Fibroblast of lung (primary cell): ENCODE data around the gene RAPH1. TPM values are rescaled to one million over a fixed set of nuclear protein-coding genes. Genes with fewer than 3 reads are reported as not detected.

ENCODE experiments used
- DNase-seq, 2 donors: peaks; one replicate each; pipeline versions ENCODE4 v3.0.0 to v3.0.0-alpha.2; 2010; ENCODE audit warnings: low read depth in 2 of 2
- H2AFZ ChIP-seq: 2 replicates; pipeline ENCODE4 v1.5.1; 2012; ENCODE audit warnings: low read length, control low read depth, inconsistent platforms
- H3K27ac ChIP-seq: 2 replicates; pipeline ENCODE4 v1.5.1; 2011; ENCODE audit warnings: low read length, control low read depth; ENCODE audit not compliant: insufficient read depth
- H3K27me3 ChIP-seq: 2 replicates; pipeline ENCODE4 v1.5.1; 2011; ENCODE audit warnings: mild to moderate bottlenecking, low read length; ENCODE audit not compliant: control insufficient read depth, insufficient read depth
- H3K36me3 ChIP-seq: 2 replicates; pipeline ENCODE4 v1.5.1; 2011; ENCODE audit warnings: low read length; ENCODE audit not compliant: control insufficient read depth, insufficient read depth
- H3K4me1 ChIP-seq: 2 replicates; pipeline ENCODE4 v1.5.1; 2011; ENCODE audit warnings: low read length; ENCODE audit not compliant: control insufficient read depth, insufficient read depth; ENCODE audit errors: extremely low read depth
- H3K4me2 ChIP-seq: 2 replicates; pipeline ENCODE4 v1.5.1; 2011; ENCODE audit warnings: low read length, control low read depth; ENCODE audit not compliant: insufficient read depth; ENCODE audit errors: extremely low read depth
- H3K4me3 ChIP-seq, 4 experiments: fragments of 200-600 bp in 1 of 4; sonication (generic) in 1 of 4; replicated peaks in 1 of 4; 2 replicates each; pipeline ENCODE4 v1.5.1; 2011 to 2016; ENCODE audit warnings: low read length in 4 of 4, low read depth in 3 of 4, mild to moderate bottlenecking in 3 of 4, control low read depth in 2 of 4, inconsistent platforms in 1 of 4, mixed read lengths in 1 of 4; ENCODE audit not compliant: insufficient read depth in 1 of 4; ENCODE audit errors: control extremely low read depth in 1 of 4
- H3K79me2 ChIP-seq: 2 replicates; pipeline ENCODE4 v1.5.1; 2012; ENCODE audit warnings: mild to moderate bottlenecking, low read length, inconsistent platforms; ENCODE audit not compliant: control insufficient read depth, insufficient read depth
- H3K9ac ChIP-seq: 2 replicates; pipeline ENCODE4 v1.5.1; 2011; ENCODE audit warnings: mild to moderate bottlenecking, low read length, control low read depth; ENCODE audit not compliant: insufficient read depth
- H3K9me3 ChIP-seq: 2 replicates; pipeline ENCODE4 v1.5.1; 2012; ENCODE audit warnings: low read depth, low read length; ENCODE audit not compliant: control insufficient read depth, insufficient read depth
- H4K20me1 ChIP-seq: 2 replicates; pipeline ENCODE4 v1.5.1; 2011; ENCODE audit warnings: low read length; ENCODE audit not compliant: control insufficient read depth, insufficient read depth; ENCODE audit errors: extremely low read depth
- EZH2 ChIP-seq: IDR thresholded peaks from 2 replicates; pipeline ENCODE4 v1.5.1; 2012; ENCODE audit warnings: low read length, control low read depth, mild to moderate bottlenecking; ENCODE audit errors: missing control alignments
- polyA plus RNA-seq, 2 donors: library from polyadenylated mRNA; depleted of rRNA in 1 of 2; stranded (reverse) in 1 of 2; unstranded in 1 of 2; fragments of >200 nt; gene quantifications; 2 replicates each; pipeline ENCODE4 v1.2.1, GENCODE V29; 2011 to 2012; ENCODE audit warnings: missing spikeins in 1 of 2
- total RNA-seq: library from RNA; depleted of rRNA; stranded (reverse); fragments of >200 nt; gene quantifications from 2 replicates; pipeline ENCODE4 v1.2.1, GENCODE V29; 2014
- TF ChIP-seq, protein P1 (sequence below), 2 donors: IDR thresholded peaks in 1 of 2; conservative IDR thresholded peaks in 1 of 2; 1 replicate in 1 of 2; 2 replicates in 1 of 2; pipeline ENCODE4 v1.5.1; 2011 to 2012; ENCODE audit warnings: low read length in 2 of 2, control low read depth in 1 of 2, inconsistent platforms in 1 of 2, low read depth in 1 of 2, mild to moderate bottlenecking in 1 of 2

The RAPH1 gene
- total and polyA plus RNA-seq, 2 donors (not counting 1 experiment from before 2014, with no cell fraction given), result 14.1 to 21.1 TPM

- no peaks in the 10 kb centered on the region for H3K36me3 ChIP-seq
- no peaks in the 10 kb centered on the region for H3K27me3 ChIP-seq
- no peak overlapping the region for H3K27ac ChIP-seq
- H2AFZ ChIP-seq, result no peak overlapping the region
- H3K79me2 ChIP-seq, result no peaks in the 10 kb centered on the region
- H3K4me3 ChIP-seq, result no peak overlapping the region
- no peaks in the 10 kb centered on the region for H3K9me3 ChIP-seq
- H3K4me2 ChIP-seq, result no peak overlapping the region
- H3K4me1 ChIP-seq, result peaks cover 2% of the 10 kb centered on the region
- peak in 1 of 2 donors; percentile 95 for DNase-seq
- no peak overlapping the region for H3K9ac ChIP-seq
- TF ChIP-seq EZH2, result no peak
- TF ChIP-seq, protein P1, sequence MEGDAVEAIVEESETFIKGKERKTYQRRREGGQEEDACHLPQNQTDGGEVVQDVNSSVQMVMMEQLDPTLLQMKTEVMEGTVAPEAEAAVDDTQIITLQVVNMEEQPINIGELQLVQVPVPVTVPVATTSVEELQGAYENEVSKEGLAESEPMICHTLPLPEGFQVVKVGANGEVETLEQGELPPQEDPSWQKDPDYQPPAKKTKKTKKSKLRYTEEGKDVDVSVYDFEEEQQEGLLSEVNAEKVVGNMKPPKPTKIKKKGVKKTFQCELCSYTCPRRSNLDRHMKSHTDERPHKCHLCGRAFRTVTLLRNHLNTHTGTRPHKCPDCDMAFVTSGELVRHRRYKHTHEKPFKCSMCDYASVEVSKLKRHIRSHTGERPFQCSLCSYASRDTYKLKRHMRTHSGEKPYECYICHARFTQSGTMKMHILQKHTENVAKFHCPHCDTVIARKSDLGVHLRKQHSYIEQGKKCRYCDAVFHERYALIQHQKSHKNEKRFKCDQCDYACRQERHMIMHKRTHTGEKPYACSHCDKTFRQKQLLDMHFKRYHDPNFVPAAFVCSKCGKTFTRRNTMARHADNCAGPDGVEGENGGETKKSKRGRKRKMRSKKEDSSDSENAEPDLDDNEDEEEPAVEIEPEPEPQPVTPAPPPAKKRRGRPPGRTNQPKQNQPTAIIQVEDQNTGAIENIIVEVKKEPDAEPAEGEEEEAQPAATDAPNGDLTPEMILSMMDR (conservative IDR thresholded peaks at IDR 0.05 in 1 of 2, IDR thresholded peaks at IDR 0.05 in 1 of 2; ENCODE audit: low read depth in 1 of 2, low read length in 2 of 2), result no peak
- H4K20me1 ChIP-seq, result no peaks in the 10 kb centered on the region
Observed at GRCh38 chr2:203583701-203584100, 48.6 kb upstream of the RAPH1 start.

DNA sequence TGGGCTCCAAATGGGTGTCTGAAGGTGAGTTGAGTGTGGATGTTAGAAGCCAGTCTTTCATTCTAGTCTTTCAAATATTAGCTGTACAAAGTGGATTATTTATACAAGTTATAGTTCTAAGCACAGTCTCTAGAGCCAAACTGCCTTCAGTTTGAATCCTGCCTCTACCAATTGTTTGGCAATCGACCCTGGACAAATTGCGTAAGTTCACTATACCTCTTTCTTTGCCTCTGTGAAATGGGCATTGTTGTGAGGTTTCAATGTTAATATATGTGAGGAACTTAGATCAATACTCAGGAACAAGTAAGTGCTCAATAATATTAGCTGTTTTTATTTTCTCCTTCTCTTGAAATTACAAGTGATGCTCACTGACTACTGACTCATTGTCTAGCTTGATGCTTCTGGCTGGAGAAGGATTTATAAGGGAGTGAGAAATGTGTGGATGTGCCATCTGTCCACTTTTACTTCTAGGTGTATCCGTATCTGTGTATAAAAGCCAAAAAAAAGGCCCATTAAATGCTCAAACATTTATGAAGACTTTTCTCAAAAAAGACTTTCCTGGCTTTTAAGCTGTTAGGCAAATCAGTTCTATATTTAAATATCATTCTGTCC, 48.1 kb upstream of the RAPH1 start:
- Histone ChIP-seq H3K27ac (no peak overlapping the region), H3K36me3 (no peaks in the 10 kb centered on the region), H3K79me2 (no peaks in the 10 kb centered on the region), H3K4me1 (peaks cover 2% of the 10 kb centered on the region), H3K9ac (no peak overlapping the region), H3K9me3 (no peaks in the 10 kb centered on the region), H3K27me3 (no peaks in the 10 kb centered on the region), H3K4me2 (no peak overlapping the region), H3K4me3 (no peak overlapping the region), H2AFZ (no peak overlapping the region), H4K20me1 (no peaks in the 10 kb centered on the region)
- peak in 1 of 2 donors; percentile 48 for DNase-seq
- TF ChIP-seq EZH2, result no peak
- TF ChIP-seq, protein P1 (conservative IDR thresholded peaks at IDR 0.05 in 1 of 2, IDR thresholded peaks at IDR 0.05 in 1 of 2; ENCODE audit: low read depth in 1 of 2, low read length in 2 of 2), result no peak

GRCh38 chr2:203582468-203582867, 47.4 kb upstream of the RAPH1 start:
- Histone ChIP-seq H3K4me1 (peaks cover 2% of the 10 kb centered on the region), H4K20me1 (no peaks in the 10 kb centered on the region), H3K27me3 (no peaks in the 10 kb centered on the region), H3K27ac (no peak overlapping the region), H3K36me3 (no peaks in the 10 kb centered on the region), H3K4me3 (no peak overlapping the region), H2AFZ (no peak overlapping the region), H3K9me3 (no peaks in the 10 kb centered on the region), H3K9ac (no peak overlapping the region), H3K79me2 (no peaks in the 10 kb centered on the region), H3K4me2 (no peak overlapping the region)
- TF ChIP-seq, protein P1 (conservative IDR thresholded peaks at IDR 0.05 in 1 of 2, IDR thresholded peaks at IDR 0.05 in 1 of 2; ENCODE audit: low read depth in 1 of 2, low read length in 2 of 2), result no peak
- DNase-seq, result peak; percentile 57 to 78
